Measurements from ENCODE around the gene DNASE1L2. TPM values are rescaled to one million over a fixed set of nuclear protein-coding genes. Genes with fewer than 3 reads are reported as not detected.

DNASE1L2 gene
- polyA plus RNA-seq, 3 donors, result 1.1 TPM; not detected in 2

GRCh38 chr16:2243781-2244180 lies 7.5 kb downstream of the DNASE1L2 start:
- Histone ChIP-seq H3K9ac (ENCODE audit: insufficient read depth, low read length, poor library complexity, severe bottlenecking) (no peak overlapping the region), H4K20me1 (ENCODE audit: insufficient read depth, low read length) (peaks cover 1% of the 10 kb centered on the region), H3K4me3 (replicated peaks in 1 of 3; ENCODE audit: low read depth in 2 of 3, low read length in 3 of 3) (no peak overlapping the region), H3K36me3 (replicated peaks in 1 of 2; ENCODE audit: control insufficient read depth in 1 of 2, insufficient read depth in 2 of 2, low read length in 2 of 2) (peaks cover 47 to 55% of the 10 kb centered on the region in 2 donors), H2AFZ (ENCODE audit: insufficient read depth, low read depth, low read length, poor library complexity, severe bottlenecking) (no peak overlapping the region), H3K27me3 (ENCODE audit: control insufficient read depth in 2 of 2, insufficient read depth in 2 of 2, low read length in 2 of 2) (peaks cover 0 to 1% of the 10 kb centered on the region in 2 donors), H3K27ac (ENCODE audit: low read depth in 1 of 2, low read length in 2 of 2) (no peak overlapping the region), H3K4me2 (replicated peaks; ENCODE audit: extremely low read depth, low read length, poor library complexity, severe bottlenecking) (no peak overlapping the region), H3K4me1 (ENCODE audit: control insufficient read depth in 1 of 2, insufficient read depth in 2 of 2, low read length in 2 of 2) (no peaks in the 10 kb centered on the region), H3K9me3 (replicated peaks in 1 of 2; ENCODE audit: control insufficient read depth in 1 of 2, insufficient read depth in 1 of 2, low read length in 2 of 2) (no peaks in the 10 kb centered on the region), H3K79me2 (ENCODE audit: insufficient read depth, low read length) (peaks cover 5% of the 10 kb centered on the region)
- Mint-ChIP-seq H3K9me3 (peaks cover 0 to 3% (median 0%) of the 10 kb centered on the region in 7 donors), H3K27ac (no peak overlapping the region), H3K4me1 (peaks cover 3% of the 10 kb centered on the region), H3K27me3 (ENCODE audit: low read depth in 3 of 3) (peaks cover 4 to 7% (median 5%) of the 10 kb centered on the region in 3 donors), H3K36me3 (peaks cover 42 to 76% of the 10 kb centered on the region in 2 donors), H3K4me3 (no peak overlapping the region)
- no peak for TF ChIP-seq CTCF (IDR thresholded peaks at IDR 0.05)
- DNase-seq, result no peak
- 89% methylated on average over 5 of the region's 11 CpGs for WGBS (ENCODE audit: insufficient coverage)
- intact Hi-C loops (cut with micrococcal nuclease), result loop anchor here in 1 of 2 donors (10.0 kb wide), 1 partner anchor 239 kb away; the partner anchor contains the start of gene ZNF598

- H4K20me1 ChIP-seq (ENCODE audit: insufficient read depth, low read length), result no peaks in the 10 kb centered on the region
- no peaks in the 10 kb centered on the region for H3K27me3 ChIP-seq (ENCODE audit: control insufficient read depth in 2 of 2, insufficient read depth in 2 of 2, low read length in 2 of 2)
- Mint-ChIP-seq H3K36me3 (peaks cover 42 to 75% of the 10 kb centered on the region in 2 donors), H3K4me1 (peaks cover 3% of the 10 kb centered on the region), H3K27me3 (ENCODE audit: low read depth in 3 of 3) (peaks cover 2 to 4% (median 3%) of the 10 kb centered on the region in 3 donors), H3K27ac (no peak overlapping the region), H3K4me3 (no peak overlapping the region), H3K9me3 (peaks cover 0 to 3% (median 0%) of the 10 kb centered on the region in 7 donors)
- no peak overlapping the region for H3K4me2 ChIP-seq (replicated peaks; ENCODE audit: extremely low read depth, low read length, poor library complexity, severe bottlenecking)
- H3K79me2 ChIP-seq (ENCODE audit: insufficient read depth, low read length), result peaks cover 5% of the 10 kb centered on the region
- H3K9ac ChIP-seq (ENCODE audit: insufficient read depth, low read length, poor library complexity, severe bottlenecking), result no peak overlapping the region
- no peak for TF ChIP-seq CTCF (IDR thresholded peaks at IDR 0.05)
- peaks cover 47 to 54% of the 10 kb centered on the region in 2 donors for H3K36me3 ChIP-seq (replicated peaks in 1 of 2; ENCODE audit: control insufficient read depth in 1 of 2, insufficient read depth in 2 of 2, low read length in 2 of 2)
- no peak overlapping the region for H3K4me3 ChIP-seq (replicated peaks in 1 of 3; ENCODE audit: low read depth in 2 of 3, low read length in 3 of 3)
- H3K27ac ChIP-seq (ENCODE audit: low read depth in 1 of 2, low read length in 2 of 2), result no peak overlapping the region
- no peaks in the 10 kb centered on the region for H3K4me1 ChIP-seq (ENCODE audit: control insufficient read depth in 1 of 2, insufficient read depth in 2 of 2, low read length in 2 of 2)
- no peak for DNase-seq
- H2AFZ ChIP-seq (ENCODE audit: insufficient read depth, low read depth, low read length, poor library complexity, severe bottlenecking), result no peak overlapping the region
- intact Hi-C loops (cut with micrococcal nuclease), result loop anchor here in 1 of 2 donors (10.0 kb wide), 1 partner anchor 240 kb away; the partner anchor contains the start of gene ZNF598
- 89% methylated on average over 8 of the region's 17 CpGs for WGBS (ENCODE audit: insufficient coverage)
- H3K9me3 ChIP-seq (replicated peaks in 1 of 2; ENCODE audit: control insufficient read depth in 1 of 2, insufficient read depth in 1 of 2, low read length in 2 of 2), result no peaks in the 10 kb centered on the region
Observed at GRCh38 chr16:2244301-2244700, 8.1 kb downstream of the DNASE1L2 start.
